ENCODE results near the gene RPS2. TPM values are rescaled to one million over a fixed set of nuclear protein-coding genes. Genes with fewer than 3 reads are reported as not detected.
"Not testable (repeated sequence)": the region's sequence is repeated elsewhere in the genome, so short reads cannot be mapped to it uniquely, and the experiment has no call there.

RPS2 gene
- total and polyA plus RNA-seq, 4 donors, result 1,132 to 2,049 (median 1,429) TPM

- H3K4me1 ChIP-seq (ENCODE audit: control insufficient read depth in 1 of 2, insufficient read depth in 2 of 2, low read length in 2 of 2); H3K4me3 ChIP-seq (ENCODE audit: low read length in 2 of 2); H3K27ac ChIP-seq (ENCODE audit: low read depth in 1 of 2, low read length in 2 of 2); H3K36me3 ChIP-seq (ENCODE audit: control insufficient read depth in 1 of 2, insufficient read depth in 2 of 2, low read length in 1 of 2); H3K9me3 ChIP-seq (ENCODE audit: control insufficient read depth, low read length); intact Hi-C loops (cut with DNase I); H3K27me3 ChIP-seq (ENCODE audit: control insufficient read depth in 1 of 2, insufficient read depth in 2 of 2, low read length in 1 of 2); ATAC-seq (ENCODE audit: low FRiP score); DNase-seq: not testable (repeated sequence)
- 87 to 88% methylated on average over 18 to 21 of the region's 22 CpGs for WGBS, 2 donors
Measured at GRCh38 chr16:1957434-1958142, 7.0 kb downstream of the RPS2 start.

DNA sequence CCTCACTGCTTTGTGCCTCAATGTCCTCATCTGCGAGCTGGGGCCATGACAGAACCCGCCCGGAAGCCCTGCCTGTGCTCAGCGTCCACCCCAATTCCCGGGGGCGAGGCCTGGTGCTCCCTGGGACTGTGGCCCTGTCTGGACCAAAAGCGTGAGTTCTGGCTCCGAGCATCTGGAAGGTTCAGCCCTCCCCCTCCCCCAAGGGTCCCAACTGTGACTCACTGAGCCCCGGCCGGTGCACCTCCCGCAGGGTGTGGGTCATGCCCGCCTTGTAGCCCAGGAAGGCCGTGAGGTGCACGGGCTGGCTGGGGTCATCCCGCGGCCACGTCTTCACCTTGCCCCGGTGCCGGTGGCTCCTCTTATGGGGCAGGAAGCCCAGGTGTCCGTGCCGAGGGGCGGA lies 10.9 kb downstream of the RPS2 start:
- intact Hi-C loops (cut with DNase I), result no loop called here
- no peak overlapping the region for H3K4me3 ChIP-seq (ENCODE audit: low read length in 2 of 2)
- 92 to 94% methylated on average over 22 of the region's 22 CpGs for WGBS, 2 donors
- no peaks in the 10 kb centered on the region for H3K9me3 ChIP-seq (ENCODE audit: control insufficient read depth, low read length)
- no peaks in the 10 kb centered on the region for H3K4me1 ChIP-seq (ENCODE audit: control insufficient read depth in 1 of 2, insufficient read depth in 2 of 2, low read length in 2 of 2)
- DNase-seq, result peak in 1 of 2 donors; percentile 73
- no peaks in the 10 kb centered on the region for H3K36me3 ChIP-seq (ENCODE audit: control insufficient read depth in 1 of 2, insufficient read depth in 2 of 2, low read length in 1 of 2)
- no peak for ATAC-seq (ENCODE audit: low FRiP score)
- no peak overlapping the region for H3K27ac ChIP-seq (ENCODE audit: low read depth in 1 of 2, low read length in 2 of 2)
- H3K27me3 ChIP-seq (ENCODE audit: control insufficient read depth in 1 of 2, insufficient read depth in 2 of 2, low read length in 1 of 2), result no peaks in the 10 kb centered on the region

- Histone ChIP-seq H3K36me3 (ENCODE audit: control insufficient read depth in 1 of 2, insufficient read depth in 2 of 2, low read length in 1 of 2) (no peaks in the 10 kb centered on the region), H3K4me3 (ENCODE audit: low read length in 2 of 2) (no peak overlapping the region), H3K27me3 (ENCODE audit: control insufficient read depth in 1 of 2, insufficient read depth in 2 of 2, low read length in 1 of 2) (no peaks in the 10 kb centered on the region), H3K9me3 (ENCODE audit: control insufficient read depth, low read length) (no peaks in the 10 kb centered on the region), H3K4me1 (ENCODE audit: control insufficient read depth in 1 of 2, insufficient read depth in 2 of 2, low read length in 2 of 2) (no peaks in the 10 kb centered on the region), H3K27ac (ENCODE audit: low read depth in 1 of 2, low read length in 2 of 2) (no peak overlapping the region)
- WGBS, 2 donors, result 59 to 61% methylated on average over 19 of the region's 19 CpGs
- peak in 1 of 2 donors; percentile 65 for DNase-seq
- no peak for ATAC-seq (ENCODE audit: low FRiP score)
- intact Hi-C loops (cut with DNase I), result no loop called here
Measured at GRCh38 chr16:1950559-1950958, 14.1 kb downstream of the RPS2 start.

- Histone ChIP-seq H3K9me3 (ENCODE audit: control insufficient read depth, low read length) (no peaks in the 10 kb centered on the region), H3K36me3 (ENCODE audit: control insufficient read depth in 1 of 2, insufficient read depth in 2 of 2, low read length in 1 of 2) (no peaks in the 10 kb centered on the region), H3K27ac (ENCODE audit: low read depth in 1 of 2, low read length in 2 of 2) (no peak overlapping the region), H3K4me1 (ENCODE audit: control insufficient read depth in 1 of 2, insufficient read depth in 2 of 2, low read length in 2 of 2) (no peaks in the 10 kb centered on the region), H3K27me3 (ENCODE audit: control insufficient read depth in 1 of 2, insufficient read depth in 2 of 2, low read length in 1 of 2) (no peaks in the 10 kb centered on the region), H3K4me3 (ENCODE audit: low read length in 2 of 2) (no peak overlapping the region)
- ATAC-seq (ENCODE audit: low FRiP score) (no peak), DNase-seq (peak in 1 of 2 donors; percentile 50)
- WGBS, 2 donors, result 49 to 65% methylated on average over 7 of the region's 7 CpGs
- intact Hi-C loops (cut with DNase I), result no loop called here
Measured at GRCh38 chr16:1950047-1950446, 14.6 kb downstream of the RPS2 start.

DNA sequence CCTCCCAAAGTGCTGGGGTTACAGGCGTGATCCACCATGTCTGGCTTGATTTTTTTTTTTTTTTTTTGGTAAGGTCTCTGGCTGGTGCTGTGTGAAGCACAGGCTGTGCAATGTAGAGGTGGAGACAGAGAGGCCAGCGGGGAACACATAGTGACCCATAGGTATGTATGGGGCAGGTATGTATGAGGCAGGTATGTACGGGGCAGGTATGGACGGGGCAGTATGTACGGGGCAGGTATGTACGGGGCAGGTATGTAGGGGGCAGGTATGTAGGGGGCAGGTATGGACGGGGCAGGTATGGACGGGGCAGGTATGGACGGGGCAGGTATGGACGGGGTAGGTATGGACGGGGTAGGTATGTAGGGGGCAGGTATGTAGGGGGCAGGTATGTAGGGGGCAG lies 15.1 kb downstream of the RPS2 start:
- ATAC-seq (ENCODE audit: low FRiP score), result no peak
- H3K4me1 ChIP-seq (ENCODE audit: control insufficient read depth in 1 of 2, insufficient read depth in 2 of 2, low read length in 2 of 2), result no peaks in the 10 kb centered on the region
- H3K4me3 ChIP-seq (ENCODE audit: low read length in 2 of 2), result no peak overlapping the region
- H3K27ac ChIP-seq (ENCODE audit: low read depth in 1 of 2, low read length in 2 of 2), result no peak overlapping the region
- intact Hi-C loops (cut with DNase I), result no loop called here
- no peaks in the 10 kb centered on the region for H3K9me3 ChIP-seq (ENCODE audit: control insufficient read depth, low read length)
- H3K27me3 ChIP-seq (ENCODE audit: control insufficient read depth in 1 of 2, insufficient read depth in 2 of 2, low read length in 1 of 2), result no peaks in the 10 kb centered on the region
- no peak for DNase-seq
- H3K36me3 ChIP-seq (ENCODE audit: control insufficient read depth in 1 of 2, insufficient read depth in 2 of 2, low read length in 1 of 2), result no peaks in the 10 kb centered on the region
- 88 to 90% methylated on average over 11 of the region's 11 CpGs for WGBS, 2 donors

DNA sequence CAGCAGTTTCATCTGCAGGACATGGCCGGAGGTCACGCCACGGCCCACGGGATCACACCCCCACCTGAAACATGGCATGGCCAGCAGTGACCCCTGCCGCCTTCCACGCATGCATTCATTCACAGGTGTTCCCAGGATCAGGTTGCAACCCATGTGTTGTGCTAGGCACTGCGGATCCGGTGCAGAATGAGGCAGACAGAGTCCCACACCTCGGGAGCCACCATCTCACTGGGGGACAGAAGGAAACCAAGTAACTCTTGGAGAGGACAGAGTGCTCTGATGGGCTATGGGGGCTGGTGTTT lies 17.3 kb downstream of the RPS2 start:
- Histone ChIP-seq H3K27ac (ENCODE audit: low read depth in 1 of 2, low read length in 2 of 2) (no peak overlapping the region), H3K36me3 (ENCODE audit: control insufficient read depth in 1 of 2, insufficient read depth in 2 of 2, low read length in 1 of 2) (no peaks in the 10 kb centered on the region), H3K27me3 (ENCODE audit: control insufficient read depth in 1 of 2, insufficient read depth in 2 of 2, low read length in 1 of 2) (no peaks in the 10 kb centered on the region), H3K4me1 (ENCODE audit: control insufficient read depth in 1 of 2, insufficient read depth in 2 of 2, low read length in 2 of 2) (no peaks in the 10 kb centered on the region), H3K4me3 (ENCODE audit: low read length in 2 of 2) (no peak overlapping the region), H3K9me3 (ENCODE audit: control insufficient read depth, low read length) (no peaks in the 10 kb centered on the region)
- WGBS, 2 donors, result 87 to 90% methylated on average over 9 of the region's 9 CpGs
- DNase-seq (peak in 1 of 2 donors; percentile 37), ATAC-seq (ENCODE audit: low FRiP score) (no peak)
- intact Hi-C loops (cut with DNase I), result no loop called here

DNA sequence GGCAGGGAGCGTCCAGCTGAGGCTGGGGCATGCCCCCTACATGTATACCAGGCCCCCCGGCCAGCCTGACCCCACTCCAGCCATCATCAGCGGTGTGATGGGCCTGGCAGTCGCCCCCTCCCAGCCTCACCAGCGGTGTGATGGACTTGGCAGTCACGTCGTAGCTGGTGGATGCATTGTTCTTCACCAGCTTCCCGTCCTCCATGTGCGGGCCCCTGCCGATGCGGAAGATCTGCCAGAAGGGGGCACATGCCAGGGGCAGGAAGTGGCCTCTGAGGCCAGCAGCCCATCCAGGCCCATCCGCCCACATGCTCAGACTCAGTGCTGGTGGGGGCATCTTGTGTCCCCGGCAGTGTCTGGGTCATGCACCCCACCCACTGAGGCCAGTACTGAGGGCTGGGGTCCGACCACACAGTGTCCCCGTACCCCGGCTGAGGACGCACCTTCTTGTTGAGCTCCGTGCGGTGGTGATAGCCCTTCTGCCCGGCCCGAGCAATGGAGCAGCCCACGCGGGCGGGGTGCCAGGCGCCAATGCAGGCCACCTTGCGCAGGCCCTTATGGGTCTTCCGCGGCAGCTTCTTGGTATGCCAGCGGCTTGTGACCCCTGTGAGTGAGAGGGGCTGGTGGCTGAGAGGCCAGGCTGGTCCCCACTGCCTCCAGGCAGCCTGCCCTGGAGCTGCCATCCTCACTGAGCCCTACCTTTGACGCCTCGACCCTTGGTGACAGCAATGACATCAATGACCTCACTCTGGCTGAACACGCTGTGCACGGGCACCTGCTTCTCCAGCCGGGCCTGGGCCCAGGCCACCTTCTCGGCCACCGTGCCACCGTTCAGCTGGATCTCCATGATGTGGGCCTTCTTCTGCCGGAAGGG lies 17.9 kb downstream of the RPS2 start:
- Histone ChIP-seq H3K4me3 (ENCODE audit: low read length in 2 of 2) (no peak overlapping the region), H3K27ac (ENCODE audit: low read depth in 1 of 2, low read length in 2 of 2) (no peak overlapping the region), H3K9me3 (ENCODE audit: control insufficient read depth, low read length) (no peaks in the 10 kb centered on the region), H3K4me1 (ENCODE audit: control insufficient read depth in 1 of 2, insufficient read depth in 2 of 2, low read length in 2 of 2) (no peaks in the 10 kb centered on the region), H3K27me3 (ENCODE audit: control insufficient read depth in 1 of 2, insufficient read depth in 2 of 2, low read length in 1 of 2) (no peaks in the 10 kb centered on the region), H3K36me3 (ENCODE audit: control insufficient read depth in 1 of 2, insufficient read depth in 2 of 2, low read length in 1 of 2) (no peaks in the 10 kb centered on the region)
- intact Hi-C loops (cut with DNase I), result no loop called here
- 88 to 89% methylated on average over 38 of the region's 38 CpGs for WGBS, 2 donors
- no peak for ATAC-seq (ENCODE audit: low FRiP score)
- peak in 1 of 2 donors; percentile 73 for DNase-seq

DNA sequence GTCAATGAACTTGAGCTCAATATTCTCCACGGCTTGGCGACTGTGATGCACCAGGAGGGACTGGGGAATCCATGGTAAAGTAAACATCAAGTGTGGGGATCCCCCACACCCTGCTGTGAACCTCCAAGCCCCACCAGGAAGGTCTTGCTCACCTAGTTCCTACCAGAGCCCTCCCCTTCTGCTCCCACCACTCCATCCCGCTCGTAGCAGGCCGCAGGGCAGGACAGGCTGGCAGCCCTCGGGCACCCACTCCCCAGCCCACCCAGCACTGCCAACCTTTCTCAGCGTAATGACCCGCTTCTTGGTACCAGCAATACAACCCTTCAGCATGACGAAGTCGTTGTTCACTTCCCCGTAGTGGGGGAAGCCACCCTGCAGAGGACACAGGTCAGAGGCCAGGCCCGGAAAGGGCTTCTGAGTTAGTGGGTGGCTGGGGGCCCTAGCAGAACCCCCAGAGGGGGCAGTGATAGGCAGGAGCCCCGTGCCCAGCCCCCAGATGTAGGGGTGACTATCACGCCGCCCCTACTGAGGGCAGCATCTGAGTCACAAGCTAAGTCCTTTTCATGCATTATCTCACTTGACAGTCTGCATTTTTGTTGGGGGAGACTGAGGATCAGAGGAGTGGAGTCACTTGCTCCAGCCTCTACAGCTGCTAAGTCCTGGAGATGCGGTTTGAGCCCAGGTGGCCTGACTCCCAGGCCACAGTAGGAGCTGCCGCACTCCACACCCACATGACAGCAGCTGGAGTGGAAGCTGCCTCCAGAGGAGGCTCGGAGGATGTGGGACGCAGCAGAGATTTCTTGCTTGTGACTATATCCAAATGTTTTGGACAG lies 18.9 kb downstream of the RPS2 start:
- Histone ChIP-seq H3K9me3 (ENCODE audit: control insufficient read depth, low read length) (no peaks in the 10 kb centered on the region), H3K4me1 (ENCODE audit: control insufficient read depth in 1 of 2, insufficient read depth in 2 of 2, low read length in 2 of 2) (no peaks in the 10 kb centered on the region), H3K4me3 (ENCODE audit: low read length in 2 of 2) (no peak overlapping the region), H3K36me3 (ENCODE audit: control insufficient read depth in 1 of 2, insufficient read depth in 2 of 2, low read length in 1 of 2) (no peaks in the 10 kb centered on the region), H3K27ac (ENCODE audit: low read depth in 1 of 2, low read length in 2 of 2) (no peak overlapping the region), H3K27me3 (ENCODE audit: control insufficient read depth in 1 of 2, insufficient read depth in 2 of 2, low read length in 1 of 2) (no peaks in the 10 kb centered on the region)
- DNase-seq, result peak in 1 of 2 donors; percentile 58
- intact Hi-C loops (cut with DNase I), result no loop called here
- WGBS, 2 donors, result 85 to 87% methylated on average over 19 of the region's 19 CpGs
- no peak for ATAC-seq (ENCODE audit: low FRiP score)

Measured in aorta (tissue), 5 donors.